ENCODE data around the gene NHP2. TPM values are rescaled to one million over a fixed set of nuclear protein-coding genes. Genes with fewer than 3 reads are reported as not detected.

NHP2 gene
- total and polyA plus RNA-seq, 9 of the 15 experiments (the other 6 are each of a cell fraction or from before 2014, with no cell fraction given) = 52.8 to 622 (median 144) TPM

- Histone ChIP-seq H4K20me1 (replicated peaks; ENCODE audit: control insufficient read depth, insufficient read depth, low read length) (peaks cover 9% of the 10 kb centered on the region; the same call in 1 of the 2 replicates), H3K27me3 (ENCODE audit: control insufficient read depth in 2 of 2, insufficient read depth in 2 of 2, low read length in 2 of 2) (no peaks in the 10 kb centered on the region), H3K36me3 (ENCODE audit: control insufficient read depth, insufficient read depth, low read length) (peaks cover 4% of the 10 kb centered on the region; the same call in 1 of the 3 replicates), H3K79me2 (ENCODE audit: control insufficient read depth, insufficient read depth, low read length) (peaks cover 46% of the 10 kb centered on the region), H2AFZ (ENCODE audit: low read depth, low read length) (no peak overlapping the region), H3K4me2 (ENCODE audit: insufficient read depth, low read length) (peak overlapping the region; percentile 86), H3K27ac (ENCODE audit: extremely low read depth, low read depth, low read length) (no peak overlapping the region), H3K9me3 (replicated peaks; ENCODE audit: control insufficient read depth, insufficient read depth, low read depth, low read length) (no peaks in the 10 kb centered on the region), H3K9me1 (ENCODE audit: control insufficient read depth, insufficient read depth, low read length) (peaks cover 3% of the 10 kb centered on the region), H3K4me3 (peak overlapping the region; percentile 66; the same call in 1 of the 2 replicates), H3K9ac (ENCODE audit: insufficient read depth in 1 of 2, low read depth in 2 of 2, low read length in 2 of 2) (peak overlapping the region; percentile 26 to 96; a peak in 3 of 4 replicates), H3K4me1 (replicated peaks in 1 of 2; ENCODE audit: control insufficient read depth in 2 of 2, insufficient read depth in 2 of 2, low read length in 2 of 2) (peaks cover 31 to 62% of the 10 kb centered on the region in 2 experiments; a peak in 4 of 5 replicates)
- no peak for TF ChIP-seq E2F5 (CRISPR knock-in tag; IDR thresholded peaks at IDR 0.05)
- TF ChIP-seq PHB2 (IDR thresholded peaks at IDR 0.05; ENCODE audit: low read depth) = no peak
- TF ChIP-seq, protein P1, sequence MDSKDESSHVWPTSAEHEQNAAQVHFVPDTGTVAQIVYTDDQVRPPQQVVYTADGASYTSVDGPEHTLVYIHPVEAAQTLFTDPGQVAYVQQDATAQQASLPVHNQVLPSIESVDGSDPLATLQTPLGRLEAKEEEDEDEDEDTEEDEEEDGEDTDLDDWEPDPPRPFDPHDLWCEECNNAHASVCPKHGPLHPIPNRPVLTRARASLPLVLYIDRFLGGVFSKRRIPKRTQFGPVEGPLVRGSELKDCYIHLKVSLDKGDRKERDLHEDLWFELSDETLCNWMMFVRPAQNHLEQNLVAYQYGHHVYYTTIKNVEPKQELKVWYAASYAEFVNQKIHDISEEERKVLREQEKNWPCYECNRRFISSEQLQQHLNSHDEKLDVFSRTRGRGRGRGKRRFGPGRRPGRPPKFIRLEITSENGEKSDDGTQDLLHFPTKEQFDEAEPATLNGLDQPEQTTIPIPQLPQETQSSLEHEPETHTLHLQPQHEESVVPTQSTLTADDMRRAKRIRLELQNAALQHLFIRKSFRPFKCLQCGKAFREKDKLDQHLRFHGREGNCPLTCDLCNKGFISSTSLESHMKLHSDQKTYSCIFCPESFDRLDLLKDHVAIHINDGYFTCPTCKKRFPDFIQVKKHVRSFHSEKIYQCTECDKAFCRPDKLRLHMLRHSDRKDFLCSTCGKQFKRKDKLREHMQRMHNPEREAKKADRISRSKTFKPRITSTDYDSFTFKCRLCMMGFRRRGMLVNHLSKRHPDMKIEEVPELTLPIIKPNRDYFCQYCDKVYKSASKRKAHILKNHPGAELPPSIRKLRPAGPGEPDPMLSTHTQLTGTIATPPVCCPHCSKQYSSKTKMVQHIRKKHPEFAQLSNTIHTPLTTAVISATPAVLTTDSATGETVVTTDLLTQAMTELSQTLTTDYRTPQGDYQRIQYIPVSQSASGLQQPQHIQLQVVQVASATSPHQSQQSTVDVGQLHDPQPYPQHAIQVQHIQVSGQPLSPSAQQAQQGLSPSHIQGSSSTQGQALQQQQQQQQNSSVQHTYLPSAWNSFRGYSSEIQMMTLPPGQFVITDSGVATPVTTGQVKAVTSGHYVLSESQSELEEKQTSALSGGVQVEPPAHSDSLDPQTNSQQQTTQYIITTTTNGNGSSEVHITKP (IDR thresholded peaks at IDR 0.05; ENCODE audit: partially characterized antibody) = peak; percentile 74
- TF ChIP-seq, protein P2, sequence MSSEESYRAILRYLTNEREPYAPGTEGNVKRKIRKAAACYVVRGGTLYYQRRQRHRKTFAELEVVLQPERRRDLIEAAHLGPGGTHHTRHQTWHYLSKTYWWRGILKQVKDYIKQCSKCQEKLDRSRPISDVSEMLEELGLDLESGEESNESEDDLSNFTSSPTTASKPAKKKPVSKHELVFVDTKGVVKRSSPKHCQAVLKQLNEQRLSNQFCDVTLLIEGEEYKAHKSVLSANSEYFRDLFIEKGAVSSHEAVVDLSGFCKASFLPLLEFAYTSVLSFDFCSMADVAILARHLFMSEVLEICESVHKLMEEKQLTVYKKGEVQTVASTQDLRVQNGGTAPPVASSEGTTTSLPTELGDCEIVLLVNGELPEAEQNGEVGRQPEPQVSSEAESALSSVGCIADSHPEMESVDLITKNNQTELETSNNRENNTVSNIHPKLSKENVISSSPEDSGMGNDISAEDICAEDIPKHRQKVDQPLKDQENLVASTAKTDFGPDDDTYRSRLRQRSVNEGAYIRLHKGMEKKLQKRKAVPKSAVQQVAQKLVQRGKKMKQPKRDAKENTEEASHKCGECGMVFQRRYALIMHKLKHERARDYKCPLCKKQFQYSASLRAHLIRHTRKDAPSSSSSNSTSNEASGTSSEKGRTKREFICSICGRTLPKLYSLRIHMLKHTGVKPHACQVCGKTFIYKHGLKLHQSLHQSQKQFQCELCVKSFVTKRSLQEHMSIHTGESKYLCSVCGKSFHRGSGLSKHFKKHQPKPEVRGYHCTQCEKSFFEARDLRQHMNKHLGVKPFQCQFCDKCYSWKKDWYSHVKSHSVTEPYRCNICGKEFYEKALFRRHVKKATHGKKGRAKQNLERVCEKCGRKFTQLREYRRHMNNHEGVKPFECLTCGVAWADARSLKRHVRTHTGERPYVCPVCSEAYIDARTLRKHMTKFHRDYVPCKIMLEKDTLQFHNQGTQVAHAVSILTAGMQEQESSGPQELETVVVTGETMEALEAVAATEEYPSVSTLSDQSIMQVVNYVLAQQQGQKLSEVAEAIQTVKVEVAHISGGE (CRISPR knock-in tag; IDR thresholded peaks at IDR 0.05) = 0 out of 6 replicates have a peak, but pooled peaks of 1 of the 3 experiments have one; percentile 17
- no peak for TF ChIP-seq SMARCB1 (IDR thresholded peaks at IDR 0.05; ENCODE audit: insufficient read length, low read depth)
- TF ChIP-seq, protein P3, sequence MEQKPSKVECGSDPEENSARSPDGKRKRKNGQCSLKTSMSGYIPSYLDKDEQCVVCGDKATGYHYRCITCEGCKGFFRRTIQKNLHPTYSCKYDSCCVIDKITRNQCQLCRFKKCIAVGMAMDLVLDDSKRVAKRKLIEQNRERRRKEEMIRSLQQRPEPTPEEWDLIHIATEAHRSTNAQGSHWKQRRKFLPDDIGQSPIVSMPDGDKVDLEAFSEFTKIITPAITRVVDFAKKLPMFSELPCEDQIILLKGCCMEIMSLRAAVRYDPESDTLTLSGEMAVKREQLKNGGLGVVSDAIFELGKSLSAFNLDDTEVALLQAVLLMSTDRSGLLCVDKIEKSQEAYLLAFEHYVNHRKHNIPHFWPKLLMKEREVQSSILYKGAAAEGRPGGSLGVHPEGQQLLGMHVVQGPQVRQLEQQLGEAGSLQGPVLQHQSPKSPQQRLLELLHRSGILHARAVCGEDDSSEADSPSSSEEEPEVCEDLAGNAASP (IDR thresholded peaks at IDR 0.05) = no peak
- no peak for TF ChIP-seq COPS2 (conservative IDR thresholded peaks at IDR 0.05)
- TF ChIP-seq SAFB2 (IDR thresholded peaks at IDR 0.05; ENCODE audit: borderline replicate concordance, low read depth, low read length, severe bottlenecking) = no peak
- no peak for TF ChIP-seq CREM (IDR thresholded peaks at IDR 0.05; ENCODE audit: low read depth)
- no peak for TF ChIP-seq DIDO1 (tag; IDR thresholded peaks at IDR 0.05; ENCODE audit: low read depth)
- TF ChIP-seq FOS (IDR thresholded peaks at IDR 0.05; ENCODE audit: extremely low read depth, insufficient read length) = no peak
- no peak for ATAC-seq
- CTCF ChIA-PET (ENCODE audit: low intra/inter-chr PET ratio) = no interaction called here
- BruUV-seq (replicated peaks) = no TSS peak
- FAIRE-seq = peak; percentile 69
- POLR2A ChIA-PET = interaction anchor here (0.6 to 1.8 kb wide), 2 partner anchors 9 to 34 kb away, joined by 3 to 5 read pairs; no protein-coding TSS in a partner anchor
- in situ Hi-C loops (cut with MboI) = no loop called here
- WGBS (ENCODE audit: insufficient coverage, low coverage, missing lambda C conversion rate) = 81% methylated on average over 11 of the region's 12 CpGs
- intact Hi-C loops (cut with micrococcal nuclease) = no loop called here
- no peak for DNase-seq (ENCODE audit: extremely low read depth in 1 of 4, low spot score in 3 of 4)
These were observed 38.4 kb downstream of the NHP2 start for GRCh38 chr5:178115136-178115813.

Data from K562 (cell line).